Measurements from ENCODE around the gene ABCC9.

Gene ABCC9

DNA sequence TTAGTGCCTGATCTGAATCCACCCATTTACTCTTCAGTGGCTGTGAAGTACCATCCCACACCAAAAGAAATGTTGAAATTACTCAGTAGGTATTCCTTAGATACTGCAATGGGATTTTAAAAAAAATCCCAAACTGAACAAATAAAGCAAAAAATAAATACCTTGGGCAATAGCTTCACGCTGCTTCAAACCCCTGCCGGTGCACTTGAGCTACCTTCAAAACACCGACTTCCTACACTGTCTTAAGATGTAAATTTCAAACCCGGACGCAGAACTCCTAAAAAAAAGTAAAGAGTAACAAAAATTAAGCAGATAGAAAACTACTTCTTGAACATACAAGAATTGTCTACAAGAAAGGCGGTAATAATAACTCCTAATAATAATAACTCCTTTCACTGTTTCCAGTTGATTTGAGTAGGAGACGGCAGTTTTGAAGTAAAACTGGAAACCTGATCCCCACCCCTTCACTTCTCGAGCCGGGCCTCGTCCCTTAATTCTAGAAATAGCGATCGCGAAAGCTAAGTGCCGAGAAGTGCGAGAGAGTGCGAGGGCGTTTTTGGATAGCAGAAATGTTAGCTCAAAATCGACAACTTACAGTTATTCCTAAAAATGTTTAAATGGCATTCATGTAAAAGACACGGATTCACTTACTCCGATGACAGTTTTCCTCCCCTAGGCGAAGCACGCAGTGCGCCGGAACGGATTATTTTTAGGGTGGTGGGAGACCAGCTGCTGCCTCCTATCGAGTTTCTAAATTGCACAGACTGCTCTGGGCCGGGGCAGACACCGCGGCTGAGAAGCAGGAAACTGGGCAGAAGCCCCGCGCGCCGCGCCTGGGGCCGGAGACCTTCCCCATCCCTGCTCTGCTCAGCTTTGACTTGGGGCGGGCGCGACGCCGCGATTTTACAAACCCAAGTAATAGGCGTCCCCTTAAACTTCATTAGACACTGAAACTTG, at the start of gene ABCC9:
Gene ABCC9 (minus strand): TSS at position 878 of the 957 bp plus-strand sequence. CDS start 4,752 bp downstream, outside the sequence.
- DNase-seq (ENCODE audit: low read depth), result no peak

DNA sequence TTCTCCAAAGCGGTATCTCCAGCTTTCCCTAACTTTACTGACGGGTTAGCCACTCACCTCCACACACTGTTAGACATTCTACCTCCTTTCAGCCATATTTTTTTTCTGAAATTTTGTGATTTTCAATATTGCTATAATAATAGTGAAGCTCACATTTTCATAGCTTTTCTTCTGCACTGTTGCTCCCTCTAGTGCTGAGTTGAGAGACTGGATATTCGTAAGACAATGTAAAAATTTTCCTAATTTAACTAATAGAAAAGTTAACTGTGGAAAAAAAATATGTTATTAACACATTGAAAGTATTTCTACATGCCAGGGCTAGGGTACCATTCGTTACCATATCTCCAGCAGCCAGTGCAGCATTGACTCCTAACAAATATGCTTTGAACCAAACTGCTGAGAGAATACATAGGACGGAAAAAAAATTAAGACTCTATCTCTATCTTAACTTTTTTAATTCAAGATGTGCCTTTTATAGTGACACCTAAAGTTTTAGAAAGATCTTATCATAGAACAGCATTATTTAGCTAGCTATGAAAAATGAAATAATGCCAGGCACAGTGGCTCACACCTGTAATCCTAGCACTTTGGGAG, 48.7 kb upstream of the ABCC9 start:
- DNase-seq (ENCODE audit: low read depth), result no peak

DNA sequence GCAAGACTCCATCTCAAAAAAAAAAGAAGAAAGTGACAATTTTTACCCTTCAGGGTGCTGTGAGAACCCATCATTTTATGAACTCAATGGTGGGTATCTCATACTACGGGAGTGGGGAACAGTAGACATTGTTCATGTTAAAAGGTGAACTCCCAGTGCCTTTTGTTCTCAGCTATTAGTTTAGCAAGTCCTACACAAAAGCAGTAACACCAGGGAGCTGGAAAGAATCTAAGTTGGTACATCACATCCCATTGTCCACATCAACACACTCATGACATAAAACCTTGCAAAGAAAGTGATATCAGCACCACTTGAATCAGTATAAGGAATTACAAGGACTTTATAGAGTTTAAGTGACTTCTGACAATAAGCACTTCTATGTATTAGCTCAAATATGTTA, 47.4 kb upstream of the ABCC9 start:
- DNase-seq (ENCODE audit: low read depth), result no peak

DNA sequence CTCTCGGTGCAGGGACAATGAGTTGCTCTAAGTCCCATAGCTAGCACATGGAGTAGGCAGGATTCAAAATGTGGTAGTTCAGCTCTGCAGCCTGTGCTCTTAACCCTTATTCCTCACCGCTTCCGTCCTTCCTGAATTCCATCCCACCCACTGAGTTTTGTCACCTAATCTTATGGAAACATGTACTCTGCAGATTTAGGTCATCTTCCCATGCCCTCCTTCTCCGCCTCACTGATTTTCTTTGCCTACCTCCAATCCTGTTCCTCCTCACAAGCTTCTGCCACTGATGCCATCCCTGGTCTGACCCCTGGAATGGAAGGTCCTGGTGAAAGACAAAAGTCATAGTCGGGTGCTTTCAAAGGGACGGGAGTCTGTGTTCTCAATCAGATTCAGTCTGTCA, 46.5 kb upstream of the ABCC9 start:
- no peak for DNase-seq (ENCODE audit: low read depth)

DNA sequence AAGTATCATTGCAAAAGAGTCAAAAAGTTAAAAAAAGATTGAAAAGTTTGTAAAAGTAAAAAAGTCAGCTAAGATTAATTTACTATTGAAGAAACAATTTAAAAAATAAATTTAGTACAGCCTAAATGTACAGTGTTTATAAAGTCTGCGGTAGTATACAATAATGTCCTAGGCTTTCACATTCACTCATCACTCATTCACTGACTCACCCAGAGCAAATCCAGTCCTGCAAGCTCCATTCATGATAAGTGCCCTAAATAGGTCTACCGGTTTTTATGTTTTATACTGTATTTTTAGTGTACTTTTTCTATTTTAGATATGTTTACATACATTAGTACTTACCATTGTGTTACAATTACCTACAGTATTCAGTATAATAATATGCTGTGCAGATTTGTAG, 43.9 kb upstream of the ABCC9 start:
- no peak for DNase-seq (ENCODE audit: low read depth)

DNA sequence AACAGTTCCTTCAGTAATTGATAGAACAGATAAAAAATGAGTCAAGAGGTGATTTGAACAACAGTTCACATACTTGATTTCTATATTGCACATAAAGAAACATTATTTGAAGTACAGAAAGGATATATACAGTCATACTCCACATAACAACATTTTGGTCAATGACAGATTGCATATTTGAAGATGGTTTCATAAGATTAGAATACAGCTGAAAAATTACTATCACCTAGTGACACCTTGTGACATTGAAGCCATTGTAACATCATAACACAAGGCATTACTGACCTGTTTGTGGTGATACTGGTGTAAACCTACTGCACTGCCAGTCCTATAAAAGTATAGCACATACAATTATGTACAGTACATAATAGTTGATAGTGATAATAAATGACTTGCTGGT, 43.1 kb upstream of the ABCC9 start:
- no peak for DNase-seq (ENCODE audit: low read depth)

DNA sequence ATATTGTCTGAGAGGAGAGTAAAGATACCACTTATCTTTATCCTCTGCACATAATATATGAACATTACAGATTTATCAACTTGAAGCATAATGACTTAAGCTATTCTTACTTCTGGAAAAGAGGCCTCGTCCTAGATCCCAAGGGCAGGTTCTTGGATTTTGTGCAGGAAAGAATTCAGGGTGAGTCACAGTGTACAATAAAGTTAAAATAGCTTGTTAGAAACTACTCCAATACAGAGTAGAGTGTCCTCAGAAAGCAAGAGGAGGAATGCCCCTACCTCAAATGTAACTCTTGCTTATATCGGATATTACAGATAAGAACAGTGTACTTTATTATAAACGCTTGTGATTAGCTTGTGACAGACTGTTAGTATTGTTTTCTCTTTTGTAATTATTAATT, 41.9 kb upstream of the ABCC9 start:
- DNase-seq (ENCODE audit: low read depth), result no peak

DNA sequence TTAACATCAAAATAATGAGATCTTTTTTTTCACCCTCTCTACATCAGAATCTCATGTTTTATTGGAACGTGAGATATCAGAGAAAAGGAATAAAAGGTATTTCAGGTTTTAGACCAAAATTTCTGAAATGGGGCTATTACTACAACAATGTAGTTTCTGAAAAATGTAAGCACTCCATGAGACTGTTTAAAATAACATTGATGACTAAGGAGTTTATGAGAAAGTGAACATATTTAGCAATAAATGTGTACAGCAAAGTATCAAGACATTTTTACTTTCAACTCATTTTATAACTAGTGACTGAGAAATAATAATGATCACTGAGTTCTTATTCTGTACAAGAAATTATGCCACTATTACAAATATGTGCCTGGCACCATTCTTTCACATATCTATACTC, 39.3 kb upstream of the ABCC9 start:
- no peak for DNase-seq (ENCODE audit: low read depth)

DNA sequence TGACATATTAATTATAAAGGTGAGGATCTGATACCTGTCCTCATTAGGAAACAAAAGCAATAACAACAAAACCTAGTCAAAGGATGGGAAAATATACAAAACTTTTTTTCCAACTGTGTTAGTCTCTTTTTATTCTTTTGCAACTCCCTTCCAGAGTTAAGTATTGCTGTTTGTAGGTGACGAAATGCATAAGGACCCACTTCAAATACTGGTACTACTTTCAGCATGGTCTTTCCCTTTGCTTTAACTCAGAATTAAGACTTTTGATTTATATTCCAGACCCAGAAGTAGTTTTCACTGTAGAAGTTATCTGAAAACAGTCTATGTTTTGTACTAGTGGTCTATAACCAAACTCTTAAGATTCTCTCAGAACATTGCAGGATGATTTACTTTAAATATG, 34.1 kb upstream of the ABCC9 start:
- no peak for DNase-seq (ENCODE audit: low read depth)

DNA sequence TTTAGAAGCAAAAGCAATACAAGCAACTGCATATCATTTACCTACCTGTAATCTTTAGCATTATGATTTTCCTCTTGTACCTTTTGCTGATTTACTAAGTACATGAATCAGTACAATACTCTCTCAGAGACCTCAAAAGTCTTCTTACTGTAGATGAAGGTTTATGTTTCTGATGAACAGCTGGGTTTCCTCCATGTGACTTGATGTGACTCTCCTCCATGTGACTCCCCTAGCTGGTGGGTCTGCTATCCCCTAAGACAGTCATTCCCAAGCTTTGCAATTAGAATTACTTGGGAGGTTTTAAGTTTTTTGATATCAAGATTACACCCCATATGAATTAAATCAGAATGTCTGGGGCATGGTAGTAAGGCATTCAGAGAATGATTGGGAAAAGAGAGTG, 32.0 kb upstream of the ABCC9 start:
- no peak for DNase-seq (ENCODE audit: low read depth)

DNA sequence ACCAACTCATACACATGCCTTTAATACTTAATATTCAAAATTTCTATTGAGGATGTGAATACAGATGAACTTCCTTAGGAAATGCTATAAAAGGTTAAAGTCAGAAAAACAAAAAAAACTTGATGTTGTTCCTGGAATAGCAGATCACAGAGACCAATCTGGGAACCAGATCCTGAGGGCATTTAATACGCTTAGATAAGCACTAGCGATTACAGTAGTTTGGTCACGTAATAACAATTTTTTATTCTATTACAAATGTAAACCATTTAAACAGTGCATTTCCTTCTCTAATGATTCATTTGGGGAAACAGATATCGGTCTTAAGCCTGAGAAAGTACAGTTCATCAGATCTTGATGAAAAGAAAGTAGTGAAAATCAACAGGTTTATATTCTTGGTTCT, 30.8 kb upstream of the ABCC9 start:
- no peak for DNase-seq (ENCODE audit: low read depth)

DNA sequence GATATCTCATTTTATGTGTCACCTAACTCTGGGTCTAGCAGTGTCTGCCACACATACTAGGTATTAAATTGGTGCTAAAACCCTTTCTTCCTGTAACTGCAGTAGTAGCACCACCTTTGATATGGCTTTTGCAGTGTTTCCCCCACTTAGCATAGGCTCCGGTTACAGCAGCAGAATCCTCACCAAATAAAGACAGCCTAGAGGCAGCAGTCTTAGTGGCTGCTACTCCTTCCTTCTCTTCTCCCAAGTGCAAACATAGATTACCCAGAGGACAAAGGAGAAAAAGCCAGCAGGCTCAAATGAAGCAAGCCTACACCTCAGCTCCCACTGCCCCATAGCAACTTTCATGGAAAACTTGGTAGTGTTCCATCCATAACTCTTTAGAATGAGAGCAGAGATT, 30.1 kb upstream of the ABCC9 start:
- no peak for DNase-seq (ENCODE audit: low read depth)

DNA sequence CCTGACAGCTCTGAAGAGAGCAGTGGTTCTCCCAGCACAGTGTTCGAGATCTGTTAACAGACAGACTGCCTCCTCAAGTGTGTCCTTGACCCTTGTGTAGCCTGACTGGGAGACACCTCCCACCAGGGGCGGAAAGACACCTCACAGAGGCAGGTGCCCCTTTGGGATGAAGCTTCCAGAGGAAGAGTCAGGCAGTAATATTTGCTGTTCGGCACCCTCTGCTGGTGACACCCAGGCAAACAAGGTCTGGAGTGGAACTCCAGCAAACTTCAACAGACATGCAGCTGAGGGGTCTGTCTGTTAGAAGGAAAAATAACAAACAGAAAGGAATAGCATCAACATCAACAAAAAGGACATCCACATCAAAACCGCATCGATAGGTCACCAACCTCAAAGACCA, 21.6 kb upstream of the ABCC9 start:
- DNase-seq (ENCODE audit: low read depth), result no peak

DNA sequence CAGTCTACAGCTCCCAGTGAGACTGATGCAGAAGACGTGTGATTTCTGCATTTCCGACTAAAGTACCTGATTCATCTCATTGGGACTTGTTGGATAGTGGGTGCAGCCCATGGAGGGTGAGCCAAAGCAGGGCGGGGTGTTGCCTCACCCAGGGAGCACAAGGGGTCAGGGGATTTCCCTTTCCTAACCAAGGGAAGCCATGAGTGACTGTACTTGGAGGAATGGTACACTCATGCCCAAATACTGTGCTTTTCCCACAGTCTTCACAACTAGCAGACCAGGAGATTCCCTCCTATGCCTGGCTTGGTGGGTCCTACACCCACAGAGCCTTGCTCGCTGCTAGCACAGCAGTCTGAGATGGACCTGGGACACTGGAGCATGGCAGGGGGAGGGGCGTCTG, 21.0 kb upstream of the ABCC9 start:
- no peak for DNase-seq (ENCODE audit: low read depth)

DNA sequence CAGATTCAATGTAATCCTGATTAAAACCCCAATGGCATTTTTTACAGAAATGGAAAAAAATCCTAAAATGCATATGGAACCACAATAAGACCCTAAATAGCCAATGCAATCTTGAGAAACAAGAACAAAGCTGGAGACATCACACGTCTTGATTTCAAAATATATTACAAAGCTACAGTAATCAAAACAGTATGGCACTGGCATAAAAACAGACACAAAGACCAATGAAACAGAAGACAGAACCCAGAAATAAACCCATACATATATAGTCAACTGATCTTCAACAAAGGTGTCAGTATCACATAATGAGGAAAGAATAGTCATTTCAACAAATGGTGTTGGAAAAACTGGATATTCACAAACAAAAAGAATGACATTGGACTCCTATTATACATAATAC, 9.4 kb upstream of the ABCC9 start:
- DNase-seq (ENCODE audit: low read depth), result no peak

DNA sequence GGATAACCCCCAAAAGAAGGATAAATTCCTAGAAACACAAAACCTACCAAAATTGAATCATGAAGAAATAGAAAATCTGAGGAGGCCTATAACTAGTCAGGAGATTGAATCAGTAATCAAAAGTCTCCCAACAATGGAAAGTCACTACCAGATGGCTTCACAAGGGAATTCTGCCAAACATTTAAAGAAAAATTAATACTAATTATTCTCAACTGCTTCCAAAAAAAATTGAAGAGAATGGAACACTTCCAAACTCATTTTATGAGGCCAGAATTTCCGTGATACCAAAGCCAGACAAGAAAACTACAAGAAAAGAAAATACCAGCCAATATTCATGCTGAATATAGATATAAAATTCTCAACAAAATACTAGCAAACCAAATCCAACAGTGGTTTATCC, 7.8 kb upstream of the ABCC9 start:
- DNase-seq (ENCODE audit: low read depth), result no peak

DNA sequence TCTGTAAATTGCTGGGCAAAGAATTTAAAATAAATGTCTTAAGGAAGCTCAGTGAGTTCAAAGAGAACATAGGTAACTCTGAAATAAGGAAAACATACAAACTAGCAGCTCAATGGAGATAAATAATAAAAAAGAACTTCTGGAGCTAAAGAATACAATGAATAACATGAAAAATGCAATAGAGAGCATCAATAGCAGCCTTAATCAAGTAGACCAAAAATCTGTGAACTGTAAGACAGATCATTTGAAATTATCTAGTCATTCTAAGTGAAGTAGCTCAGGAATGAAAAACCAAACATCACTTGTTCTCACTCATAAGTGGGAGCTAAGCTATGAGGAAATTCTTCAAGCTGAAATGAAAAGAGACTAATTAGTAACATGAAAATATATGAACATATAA, 5.8 kb upstream of the ABCC9 start:
- no peak for DNase-seq (ENCODE audit: low read depth)

DNA sequence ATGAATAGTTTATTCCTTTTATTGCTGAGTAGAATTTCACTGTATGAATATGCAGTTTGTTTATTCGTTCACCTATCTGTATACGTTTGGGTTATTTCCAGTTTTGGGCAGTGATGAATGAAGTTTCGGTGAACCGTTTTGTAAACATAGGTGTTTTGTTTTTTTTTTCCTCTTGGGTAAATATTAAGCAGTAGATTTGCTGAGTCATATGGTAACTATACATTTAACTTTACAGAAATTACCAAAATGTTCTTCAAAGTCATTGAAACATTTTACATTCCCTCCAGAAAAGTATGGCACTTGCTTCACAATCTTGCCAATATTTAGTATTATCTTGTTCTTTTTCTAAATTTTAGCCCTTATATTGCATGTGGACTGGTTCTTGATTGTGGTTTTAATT, 3.8 kb upstream of the ABCC9 start:
- DNase-seq (ENCODE audit: low read depth), result no peak

DNA sequence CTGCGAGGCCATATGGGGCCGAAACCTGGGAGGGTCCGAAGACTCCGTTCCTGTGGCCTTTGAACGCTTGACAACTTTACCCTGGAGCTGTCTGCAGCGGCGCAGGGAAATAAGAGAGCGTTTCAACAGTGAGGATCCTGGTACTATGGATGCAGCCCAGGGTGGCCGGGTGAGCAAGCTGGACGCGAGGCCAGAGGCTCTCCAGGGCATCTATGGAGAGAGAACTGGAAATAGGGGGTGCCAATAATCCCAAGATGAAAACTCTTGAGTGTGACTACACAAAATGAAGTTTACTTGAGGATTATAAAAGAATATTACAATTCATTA, 1.1 kb upstream of the ABCC9 start:
- no peak for DNase-seq (ENCODE audit: low read depth)

DNA sequence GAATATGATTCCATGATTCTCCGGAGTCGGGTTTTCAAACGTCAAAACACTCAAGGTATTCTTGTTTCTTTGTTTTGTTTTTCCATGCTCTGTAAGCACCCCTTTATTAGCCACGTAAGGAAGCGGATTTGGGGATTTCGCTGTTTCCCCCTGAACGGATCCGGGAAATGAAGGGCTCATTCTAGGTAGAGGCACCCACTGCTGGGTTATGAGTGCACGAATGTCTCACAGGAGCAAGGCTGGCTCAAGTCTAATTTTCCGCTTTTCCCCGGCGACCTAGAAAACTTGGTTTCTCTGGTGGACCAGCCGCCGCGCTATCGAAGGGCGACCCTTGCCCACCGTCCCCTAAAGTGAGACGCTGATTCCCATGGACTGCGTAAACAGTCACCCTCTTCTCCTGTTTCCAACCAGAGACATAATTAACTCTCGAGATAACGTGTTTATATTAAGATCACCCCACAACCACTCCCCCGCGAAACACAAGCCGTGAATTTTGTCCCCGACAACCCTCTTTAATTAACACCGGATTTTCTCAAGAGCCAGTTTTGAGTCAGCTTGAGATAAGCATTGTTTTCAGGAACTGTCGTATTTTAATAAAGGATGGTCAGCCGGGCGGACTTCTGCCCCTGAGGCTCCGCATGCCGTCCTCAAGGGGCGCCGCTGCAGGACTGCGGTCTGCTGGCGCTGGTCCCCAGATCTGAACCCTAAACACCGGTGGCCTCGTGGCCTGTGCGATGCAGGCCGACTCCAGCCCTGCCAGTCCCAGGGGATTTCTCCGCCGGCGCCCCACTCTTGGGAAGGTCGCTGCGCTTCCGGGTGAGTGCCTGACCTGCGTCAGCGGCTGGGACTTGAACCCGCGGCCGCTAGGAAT, 515 bp upstream of the ABCC9 start:
- no peak for DNase-seq (ENCODE audit: low read depth)

DNA sequence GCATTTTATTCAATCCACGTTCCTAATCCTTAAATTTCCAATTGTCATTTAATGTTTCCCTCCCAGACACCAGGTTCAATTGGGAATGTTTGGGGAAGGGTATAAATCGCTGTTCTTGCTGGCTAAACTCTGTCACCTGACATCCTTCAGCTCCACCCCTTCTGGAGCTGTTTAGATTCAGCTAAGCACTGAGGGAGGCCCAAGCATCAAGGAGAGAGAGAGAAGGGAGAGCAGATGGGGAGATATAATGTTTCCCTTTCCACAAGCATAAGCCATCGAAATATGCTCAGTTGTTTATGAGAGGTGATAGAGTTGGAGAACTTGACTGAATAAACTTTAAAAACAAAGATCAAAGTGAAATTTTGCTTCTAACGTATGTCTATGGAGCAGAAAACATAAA, 1.8 kb downstream of the ABCC9 start:
- no peak for DNase-seq (ENCODE audit: low read depth)

DNA sequence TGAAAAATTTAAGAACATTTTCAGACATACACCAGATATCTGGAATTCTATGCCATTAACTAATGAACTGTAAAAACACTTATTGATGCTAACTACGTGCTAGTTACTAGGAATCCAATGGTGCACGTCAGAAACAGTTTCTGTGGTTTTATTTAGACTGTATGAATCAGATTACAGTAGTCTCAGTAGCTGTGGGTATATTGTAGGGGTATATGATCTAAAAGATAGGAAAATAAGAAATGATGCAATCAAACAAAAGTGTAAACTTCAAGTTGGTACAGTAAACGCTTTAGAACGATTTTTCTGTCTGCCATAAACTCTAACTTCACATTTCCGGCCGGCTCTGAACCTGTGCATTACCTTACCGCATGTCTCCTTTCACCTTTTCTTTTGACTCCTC, 2.3 kb downstream of the ABCC9 start:
- DNase-seq (ENCODE audit: low read depth), result no peak

DNA sequence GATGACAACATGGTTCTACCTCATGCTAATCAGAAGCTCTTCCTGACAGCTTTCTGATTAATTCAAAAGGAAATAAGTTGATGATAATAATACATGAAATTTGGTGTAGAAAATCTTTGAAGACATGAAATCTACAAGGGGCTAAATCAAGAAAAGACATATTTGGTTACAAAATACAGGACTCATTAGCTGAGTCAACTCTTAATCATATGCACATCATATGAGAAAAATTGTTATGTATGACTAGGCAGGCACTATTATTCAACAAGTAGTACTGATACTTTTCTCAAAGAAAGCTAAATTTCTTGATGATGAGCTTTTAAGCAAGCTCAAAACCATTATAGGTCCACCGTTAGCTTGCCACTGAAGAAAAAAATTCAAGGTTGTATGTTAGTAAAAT, 7.1 kb downstream of the ABCC9 start:
- no peak for DNase-seq (ENCODE audit: low read depth)
